KBM-7 (cell line): ENCODE data around the gene SYNJ2.
"Not testable (repeated sequence)": the region's sequence is repeated elsewhere in the genome, so short reads cannot be mapped to it uniquely, and the experiment has no call there.

Experiments used
- DNase-seq: peaks from one replicate; pipeline ENCODE4 v3.0.0-alpha.2; 2015
- in situ Hi-C: fragments of 300-500 bp; cut with MboI; formaldehyde crosslinking; loops from 2 replicates; pipeline ENCODE4 v1.14.3; 2020; ENCODE audit warnings: low sequenced_read_pairs, low pct_unique_long_range_greater_than_20kb, mixed read lengths

The SYNJ2 gene

DNA sequence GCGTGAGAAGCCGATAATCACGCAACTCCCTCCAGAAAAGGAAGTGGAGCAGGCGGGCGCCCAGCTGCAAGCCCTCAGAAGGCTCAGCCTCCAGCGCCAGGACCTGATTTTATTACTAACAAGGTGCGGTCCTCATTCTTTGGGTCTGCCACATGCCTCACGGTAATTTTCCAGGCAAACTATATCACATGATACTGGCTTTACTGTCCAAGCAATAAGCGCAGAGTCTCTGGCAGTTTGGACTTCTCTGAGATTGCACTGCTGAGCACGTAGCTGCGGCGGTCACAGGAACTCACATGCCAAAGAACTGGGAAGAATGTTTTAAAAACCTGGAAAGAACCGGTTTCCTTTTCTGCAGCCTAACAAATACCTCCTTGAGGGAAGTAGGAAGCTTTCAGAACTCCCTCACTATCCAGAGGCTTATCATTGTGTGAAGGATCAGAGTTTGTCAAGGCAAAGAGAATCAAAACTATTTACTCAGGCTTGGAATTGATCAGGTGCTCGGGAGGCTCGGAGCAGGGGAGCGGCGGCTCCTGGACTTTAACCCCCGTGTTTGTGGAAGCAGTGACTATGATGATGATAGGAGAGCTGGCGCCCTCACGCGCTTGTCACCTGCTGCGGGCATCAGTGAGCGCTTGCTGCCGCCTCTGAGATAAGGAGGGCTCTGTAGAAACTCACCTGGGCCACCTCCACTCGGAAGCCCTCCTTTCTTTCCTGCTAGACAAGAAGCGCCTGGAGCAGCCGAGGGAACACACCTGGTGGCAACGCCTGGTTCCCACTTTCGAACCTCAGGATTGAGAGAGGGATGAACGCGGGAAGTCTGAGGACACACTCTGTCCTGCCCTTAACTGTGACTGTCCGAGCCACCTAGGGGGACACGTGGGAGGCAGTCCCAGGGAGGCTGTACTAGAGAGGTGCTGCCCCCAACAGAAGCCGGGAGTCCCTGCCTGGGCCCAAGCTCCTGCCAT is 27.2 kb upstream of the SYNJ2 start:
- in situ Hi-C loops: no loop called here
- DNase-seq: peak; percentile 61

DNA sequence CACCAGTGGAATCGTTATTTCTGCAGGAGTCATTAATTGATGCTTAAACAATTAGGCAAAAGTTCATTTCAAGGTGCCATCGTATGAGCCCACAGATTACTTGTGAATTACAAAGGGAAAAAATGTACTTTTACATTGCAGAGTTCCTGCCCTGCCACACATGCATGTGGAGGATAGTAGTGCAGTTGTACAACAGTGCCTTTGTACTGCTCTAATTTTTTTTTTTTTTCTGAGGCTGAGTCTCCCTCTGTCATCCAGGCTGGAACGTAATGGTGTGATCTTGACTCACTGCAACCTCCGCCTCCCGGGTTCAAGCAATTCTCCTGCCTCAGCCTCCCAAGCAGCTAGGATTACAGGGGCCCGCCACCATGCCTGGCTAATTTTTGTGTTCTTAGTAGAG is 26.0 kb upstream of the SYNJ2 start:
- in situ Hi-C loops: no loop called here
- no peak for DNase-seq

DNA sequence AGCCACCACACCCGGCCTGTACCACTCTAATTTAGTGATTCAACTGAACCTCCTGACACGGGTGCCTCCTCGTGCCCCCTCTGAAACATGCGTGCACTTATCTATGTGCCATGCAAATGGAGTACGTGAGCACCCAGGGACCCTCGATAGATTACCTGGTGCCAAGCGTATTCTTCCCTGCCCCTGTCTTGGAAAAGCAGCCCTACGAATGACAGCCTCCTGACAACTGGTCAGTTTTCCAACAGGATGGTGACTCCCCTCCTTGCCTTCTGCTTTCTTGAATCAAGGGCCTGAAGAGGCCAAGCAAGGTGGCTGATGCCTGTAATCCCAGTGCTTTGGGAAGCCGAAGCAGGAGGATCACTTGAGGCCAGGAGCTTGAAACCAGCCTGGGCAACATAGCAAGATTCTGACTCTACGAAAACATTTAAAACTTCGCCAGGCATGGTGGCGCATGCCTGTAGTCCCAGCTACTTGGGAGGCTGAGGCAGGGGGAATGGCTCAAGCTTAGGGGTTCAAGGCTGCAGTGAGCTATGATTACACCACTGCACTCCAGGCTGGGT is 25.4 kb upstream of the SYNJ2 start:
- in situ Hi-C loops: no loop called here
- no peak for DNase-seq

- no peak for DNase-seq
- in situ Hi-C loops: no loop called here
Observed at GRCh38 chr6:157959451-157960227, 22.0 kb upstream of the SYNJ2 start.

DNA sequence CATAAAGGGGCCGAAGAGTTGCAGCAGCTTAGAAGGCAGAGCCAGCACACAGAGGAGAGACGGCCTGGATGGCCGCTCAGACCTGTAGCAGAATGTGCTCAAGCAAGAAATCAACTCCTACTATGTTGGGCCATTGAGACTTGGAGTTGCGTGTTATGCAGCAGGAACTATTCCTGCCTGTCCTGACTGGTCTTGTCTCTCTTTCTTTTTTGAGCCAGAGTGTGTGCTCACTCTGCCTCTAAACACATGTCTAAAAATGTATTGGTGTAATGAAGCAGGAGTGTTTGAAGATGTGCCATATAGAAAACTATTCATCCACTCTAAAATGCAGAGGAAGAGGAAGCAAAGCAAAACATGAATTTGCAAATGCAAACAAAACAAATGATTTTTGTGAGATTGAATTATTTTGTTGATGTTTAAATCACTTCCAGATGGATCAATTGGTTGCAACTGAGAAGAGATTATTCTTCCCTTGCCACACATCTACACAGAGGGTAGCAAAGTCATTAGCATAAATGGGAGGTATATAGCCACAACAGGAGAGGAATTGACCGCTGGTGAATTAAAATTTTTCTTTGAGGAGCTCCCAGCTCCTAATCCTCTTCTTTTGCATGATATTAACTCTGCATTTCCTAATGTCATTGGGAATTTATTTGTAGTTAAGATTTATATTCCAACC is 20.4 kb upstream of the SYNJ2 start:
- no peak for DNase-seq
- in situ Hi-C loops: no loop called here

- no peak for DNase-seq
- in situ Hi-C loops: no loop called here
Observed at GRCh38 chr6:157961832-157962575, 19.7 kb upstream of the SYNJ2 start.

DNA sequence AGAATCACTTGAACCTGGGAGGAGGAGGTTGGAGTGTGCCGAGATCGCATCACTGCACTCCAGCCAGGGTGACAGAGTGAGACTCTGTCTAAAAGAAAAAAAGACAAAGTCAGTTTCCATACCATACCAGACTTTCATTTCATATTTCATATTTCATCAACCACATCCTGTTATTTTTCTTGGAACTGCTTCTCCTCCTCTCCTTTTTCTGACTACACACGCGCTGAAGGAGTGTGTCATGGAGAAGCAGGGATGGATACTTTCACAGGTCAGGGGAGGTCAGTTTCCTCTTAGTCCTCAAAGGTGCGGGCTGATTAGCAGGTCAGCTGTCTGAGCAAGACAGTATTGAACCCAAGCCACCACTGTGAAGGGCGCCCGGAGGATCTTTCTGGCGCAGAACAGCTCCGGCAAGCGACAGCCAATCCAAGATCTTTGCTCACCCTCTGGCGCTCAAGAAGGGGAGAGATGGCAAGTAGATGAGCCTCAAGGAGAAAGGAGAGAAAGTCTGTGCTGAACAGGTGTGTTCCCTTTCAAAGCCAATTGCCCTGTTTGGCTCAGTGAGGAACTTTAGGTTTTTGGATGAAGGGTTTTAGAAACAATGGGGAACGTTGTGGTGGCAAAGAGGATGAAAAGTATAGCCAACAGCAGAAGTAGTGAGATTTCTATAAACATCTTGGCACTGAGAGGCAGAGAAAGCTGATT is 18.9 kb upstream of the SYNJ2 start:
- DNase-seq: peak; percentile 69
- in situ Hi-C loops: no loop called here

DNA sequence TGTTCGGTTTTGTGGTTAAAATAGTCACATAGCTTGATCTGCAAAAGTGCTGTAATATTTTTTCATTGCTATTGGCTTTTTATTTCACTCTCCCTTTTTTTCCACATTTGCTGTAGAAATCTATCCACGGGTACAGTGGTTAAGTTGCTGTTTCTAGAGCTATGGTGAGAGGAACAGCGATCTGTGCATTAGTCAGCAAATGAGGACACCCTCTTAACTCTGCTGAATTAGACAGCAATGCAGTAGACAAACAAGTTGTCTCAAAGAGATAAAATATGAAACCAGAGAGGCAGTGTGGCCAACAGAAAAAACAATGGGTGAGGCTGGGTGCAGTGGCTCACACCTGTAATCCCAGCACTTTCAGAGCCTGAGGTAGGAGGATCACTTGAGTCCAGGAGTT is 17.6 kb upstream of the SYNJ2 start:
- in situ Hi-C loops: no loop called here
- DNase-seq: no peak

- DNase-seq: no peak
- in situ Hi-C loops: no loop called here
Observed at GRCh38 chr6:157965387-157965786, 16.3 kb upstream of the SYNJ2 start.

DNA sequence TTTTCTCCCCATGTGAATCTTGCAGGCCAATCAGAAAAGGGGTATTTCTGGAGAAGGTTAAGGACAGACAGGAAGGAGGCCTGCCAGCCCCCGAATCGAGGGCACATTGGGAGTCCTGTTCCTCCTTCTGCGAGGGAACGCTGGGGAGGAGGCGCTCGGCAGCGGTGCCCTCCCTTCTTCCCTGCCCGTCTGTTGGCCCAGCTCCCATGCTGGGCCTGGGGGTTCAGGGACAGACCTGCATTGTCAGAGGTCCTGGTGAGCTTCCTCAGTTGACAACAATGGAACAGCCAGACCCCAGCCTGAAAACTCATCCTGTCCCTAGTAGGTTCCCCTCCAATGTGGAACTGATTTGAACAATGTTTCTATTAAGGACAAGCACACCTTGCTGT is 15.1 kb upstream of the SYNJ2 start:
- in situ Hi-C loops: no loop called here
- no peak for DNase-seq

GRCh38 chr6:157967020-157967419 is 14.6 kb upstream of the SYNJ2 start:
- in situ Hi-C loops: no loop called here

GRCh38 chr6:157967486-157967885 is 14.2 kb upstream of the SYNJ2 start:
- no peak for DNase-seq
- in situ Hi-C loops: no loop called here

More at GRCh38 chr6:157967020-157967419, 14.6 kb upstream of the SYNJ2 start:
- DNase-seq: no peak

GRCh38 chr6:157972177-157972576 is 9.5 kb upstream of the SYNJ2 start:
- in situ Hi-C loops, DNase-seq: not testable (repeated sequence)

GRCh38 chr6:157974341-157974894 is 7.2 kb upstream of the SYNJ2 start:
- DNase-seq: no peak
- in situ Hi-C loops: no loop called here

DNA sequence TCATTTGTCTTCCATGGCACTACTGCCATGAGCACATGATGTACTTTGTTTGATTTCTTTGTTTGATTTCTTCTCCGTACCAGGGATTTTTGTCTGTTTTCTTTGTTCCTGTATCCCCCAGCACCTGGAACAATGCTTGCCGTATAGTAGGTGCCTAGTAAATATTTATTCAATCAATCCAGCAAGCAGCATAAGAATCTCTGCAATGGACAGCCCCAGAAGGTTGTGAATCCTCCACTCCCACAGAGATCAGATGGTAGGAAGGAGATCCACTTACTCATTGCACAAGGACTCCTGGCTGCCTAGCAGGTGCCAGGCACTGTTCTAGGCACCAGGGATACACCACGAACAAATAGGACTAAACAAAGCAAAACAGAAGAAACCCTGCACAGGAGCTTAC is 6.7 kb upstream of the SYNJ2 start:
- in situ Hi-C loops: no loop called here

GRCh38 chr6:157975456-157975855 is 6.2 kb upstream of the SYNJ2 start:
- no peak for DNase-seq
- in situ Hi-C loops: no loop called here

More for the DNA sequence above, 6.7 kb upstream of the SYNJ2 start:
- no peak for DNase-seq

DNA sequence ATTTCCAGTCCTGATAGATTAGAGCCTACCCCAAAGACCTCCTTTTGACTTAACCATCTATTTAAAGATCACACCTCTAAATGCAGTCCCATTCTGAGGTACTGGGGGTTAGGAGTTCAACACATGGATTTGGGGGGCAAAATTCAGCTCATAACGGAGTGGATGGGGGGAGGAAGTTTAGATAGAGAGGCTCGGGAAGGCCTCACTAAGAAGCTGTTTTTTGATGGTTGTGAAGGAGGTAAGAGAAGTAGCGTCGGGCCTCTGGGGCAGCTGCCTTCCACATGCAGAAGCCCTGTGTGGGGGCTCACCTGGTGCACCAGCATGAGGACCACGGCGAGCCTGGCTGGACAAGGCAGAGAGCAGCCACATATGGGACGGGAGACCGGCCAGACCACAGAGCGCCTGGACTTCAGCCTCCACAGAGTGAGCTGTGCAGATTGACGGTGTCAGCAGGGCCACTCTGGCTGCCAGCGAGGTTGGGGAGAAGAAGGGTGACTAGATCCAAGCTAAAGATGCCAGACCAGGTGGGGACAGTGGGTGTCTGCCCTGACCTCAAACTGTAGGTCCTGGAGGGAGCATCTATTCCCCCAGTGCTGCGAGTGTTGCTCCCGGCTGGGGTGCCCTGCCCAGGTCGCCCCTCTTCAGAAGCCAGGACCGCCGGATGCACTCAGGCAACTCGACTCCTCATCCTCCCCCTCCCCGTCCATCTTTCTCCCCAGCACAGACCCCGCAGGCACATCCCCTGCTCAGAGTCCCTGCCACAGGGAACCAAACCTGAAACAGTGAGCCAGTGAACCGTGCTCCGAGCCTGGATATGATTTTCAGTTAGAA is 5.1 kb upstream of the SYNJ2 start:
- no peak for DNase-seq
- in situ Hi-C loops: no loop called here
